DND-41 (cell line): ENCODE results near the gene ZCCHC24.

Source experiments
- EZH2 ChIP-seq: IDR thresholded peaks from 3 replicates; pipeline ENCODE4 v1.6.1; 2012; ENCODE audit warnings: borderline replicate concordance, low read depth, mild to moderate bottlenecking, moderate library complexity, low read length, inconsistent platforms; ENCODE audit not compliant: severe bottlenecking
- TF ChIP-seq, protein P1 (sequence below): IDR thresholded peaks from 2 replicates; pipeline ENCODE4 v1.5.1; 2012; ENCODE audit warnings: borderline replicate concordance, low read length, moderate library complexity, mild to moderate bottlenecking; ENCODE audit not compliant: poor library complexity, severe bottlenecking; ENCODE audit errors: extremely low read depth

DNA sequence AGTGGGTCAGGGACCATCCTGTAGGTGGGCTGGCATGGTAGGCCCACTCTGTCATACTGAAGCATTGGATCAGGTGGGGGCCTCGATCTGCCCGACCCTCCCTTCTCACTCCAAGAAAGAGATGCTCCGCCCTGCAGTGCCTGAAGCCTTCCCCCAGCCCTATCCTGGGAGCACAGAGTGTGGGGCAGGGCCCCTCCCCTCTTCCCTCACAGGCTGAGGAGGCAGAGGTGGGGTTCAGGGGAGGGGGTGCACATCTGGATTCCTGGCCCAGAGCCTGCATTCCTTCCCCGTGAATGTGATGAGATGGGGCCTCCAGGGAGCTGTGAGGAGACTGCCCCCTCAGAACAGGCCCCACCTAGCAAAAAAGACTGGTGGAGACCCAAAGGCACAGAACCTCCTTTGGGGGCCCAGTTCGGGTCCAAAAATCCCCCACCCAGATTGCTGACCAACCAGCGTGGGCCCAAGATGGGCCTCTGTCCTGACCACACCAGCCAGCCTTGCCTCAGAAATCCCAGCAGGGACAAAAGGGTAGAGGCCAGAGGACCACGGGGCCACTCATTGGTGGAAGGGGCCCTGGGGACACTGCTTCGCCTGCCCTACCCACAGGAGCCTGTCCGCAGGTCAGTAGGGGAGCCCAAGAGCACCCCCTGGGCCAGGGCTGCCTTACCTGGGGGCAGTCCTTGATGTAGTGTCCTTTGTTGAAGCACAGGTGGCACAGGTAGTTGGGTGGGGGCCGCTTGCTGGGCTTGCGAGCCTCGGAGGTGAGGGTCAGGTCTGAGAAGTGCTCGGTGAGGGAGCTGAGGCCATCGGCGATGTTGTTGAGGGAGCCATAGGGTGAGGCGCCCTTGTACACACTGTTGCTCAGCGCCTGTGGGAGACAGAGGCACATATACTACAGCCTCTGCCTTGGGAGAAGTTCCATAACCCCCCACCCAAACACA lies 13.3 kb downstream of the ZCCHC24 start:
- TF ChIP-seq, protein P1, sequence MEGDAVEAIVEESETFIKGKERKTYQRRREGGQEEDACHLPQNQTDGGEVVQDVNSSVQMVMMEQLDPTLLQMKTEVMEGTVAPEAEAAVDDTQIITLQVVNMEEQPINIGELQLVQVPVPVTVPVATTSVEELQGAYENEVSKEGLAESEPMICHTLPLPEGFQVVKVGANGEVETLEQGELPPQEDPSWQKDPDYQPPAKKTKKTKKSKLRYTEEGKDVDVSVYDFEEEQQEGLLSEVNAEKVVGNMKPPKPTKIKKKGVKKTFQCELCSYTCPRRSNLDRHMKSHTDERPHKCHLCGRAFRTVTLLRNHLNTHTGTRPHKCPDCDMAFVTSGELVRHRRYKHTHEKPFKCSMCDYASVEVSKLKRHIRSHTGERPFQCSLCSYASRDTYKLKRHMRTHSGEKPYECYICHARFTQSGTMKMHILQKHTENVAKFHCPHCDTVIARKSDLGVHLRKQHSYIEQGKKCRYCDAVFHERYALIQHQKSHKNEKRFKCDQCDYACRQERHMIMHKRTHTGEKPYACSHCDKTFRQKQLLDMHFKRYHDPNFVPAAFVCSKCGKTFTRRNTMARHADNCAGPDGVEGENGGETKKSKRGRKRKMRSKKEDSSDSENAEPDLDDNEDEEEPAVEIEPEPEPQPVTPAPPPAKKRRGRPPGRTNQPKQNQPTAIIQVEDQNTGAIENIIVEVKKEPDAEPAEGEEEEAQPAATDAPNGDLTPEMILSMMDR = no peak
- no peak for TF ChIP-seq EZH2
